Heart left ventricle (tissue), 16 donors: ENCODE results near the gene TLE4. TPM values are rescaled to one million over a fixed set of nuclear protein-coding genes. Genes with fewer than 3 reads are reported as not detected.

Experiments
- ATAC-seq, 4 donors: fragments of 200-7000 bp; cut with Tn5 transposase; one replicate each; pipeline ENCODE4 v1.9.1; 2020 to 2022; ENCODE audit warnings: moderate library complexity in 4 of 4, mild to moderate bottlenecking in 3 of 4, moderate number of reproducible peaks in 1 of 4
- DNase-seq, 5 donors: peaks; one replicate each; pipeline ENCODE4 v3.0.0-alpha.2; 2020
- H3K27ac ChIP-seq, 12 donors: fragments of 200-600 bp; sonication (generic) in 4 of 12; one replicate each; pipeline versions ENCODE4 v1.5.0 to v1.8.0; 2016 to 2022; ENCODE audit warnings: mild to moderate bottlenecking in 2 of 12
- H3K27me3 ChIP-seq, 9 donors: fragments of 200-600 bp; sonication (generic) in 2 of 9; one replicate each; pipeline versions ENCODE4 v1.5.1 to v1.8.0; 2016 to 2022; ENCODE audit warnings: mild to moderate bottlenecking in 3 of 9
- H3K36me3 ChIP-seq, 9 donors: fragments of 200-600 bp; sonication (generic) in 2 of 9; one replicate each; pipeline versions ENCODE4 v1.5.0 to v1.8.0; 2018 to 2022; ENCODE audit warnings: mild to moderate bottlenecking in 2 of 9
- H3K4me1 ChIP-seq, 12 donors: fragments of 200-600 bp; sonication (generic) in 4 of 12; one replicate each; pipeline versions ENCODE4 v1.5.0 to v1.8.0; 2016 to 2022; ENCODE audit warnings: mild to moderate bottlenecking in 3 of 12
- H3K4me3 ChIP-seq, 12 donors: fragments of 200-600 bp; sonication (generic) in 4 of 12; one replicate each; pipeline versions ENCODE4 v1.5.0 to v1.8.0; 2017 to 2022; ENCODE audit warnings: mild to moderate bottlenecking in 9 of 12, moderate library complexity in 4 of 12
- H3K9me3 ChIP-seq, 12 donors: fragments of 200-600 bp; sonication (generic) in 4 of 12; one replicate each; pipeline versions ENCODE4 v1.5.0 to v1.8.0; 2016 to 2022; ENCODE audit warnings: mild to moderate bottlenecking in 1 of 12
- CTCF ChIP-seq, 12 donors: fragments of 200-600 bp; sonication (generic) in 4 of 12; IDR thresholded peaks; one replicate each; pipeline versions ENCODE4 v1.5.0 to v1.8.0; 2018 to 2022; ENCODE audit warnings: antibody characterized with exemption in 12 of 12, mild to moderate bottlenecking in 5 of 12
- POLR2A ChIP-seq, 2 donors: fragments of 450-650 bp; IDR thresholded peaks; one replicate each; pipeline ENCODE4 v1.6.1; 2017; ENCODE audit warnings: antibody characterized with exemption in 2 of 2, mild to moderate bottlenecking in 2 of 2, moderate library complexity in 2 of 2
- WGBS, 4 donors: extraction: QIAGEN DNeasy Blood & Tissue Kit in 2 of 4; methylation state at CpG; one replicate each; pipeline versions ENCODE4 v1.1.5 to v1.1.7; 2013 to 2018; 5-methylcytosine and 5-hydroxymethylcytosine counted together
- intact Hi-C, 10 donors: fragments of 100-400 bp; cut with DNase I; formaldehyde crosslinking; loops; one replicate each; pipeline versions ENCODE4 v1.11.1 to v1.14.2; 2022
- polyA plus RNA-seq, 2 donors: library from polyadenylated mRNA; stranded (reverse); fragments of 200-250 nt; gene quantifications; one replicate each; pipeline ENCODE4 v1.2.3, GENCODE V29; 2013
- total RNA-seq, 9 donors: library from RNA; depleted of rRNA in 2 of 9; stranded (reverse); fragments of >200 nt in 2 of 9; fragmentation: NEBNext Ultra II Directional in 3 of 9; extraction: Animal tissue kit (Norgen Biotek cat#: 25700) in 3 of 9; gene quantifications; one replicate each; pipeline versions ENCODE4 v1.1.0 to v1.2.4, GENCODE V29; 2016 to 2023
- donor health status: ischemic (EF 13 %, LVEDD 7.1; RV severe dilation, severe dysfunction).
- donor health status: healthy with polysubstance abuse.
- donor health status: DM: no; HTN: yes; CAD: no.
- donor health status: DM: no; HTN: no; CAD: no.
- donor health status: ischemic (EF 25% LVEDD 6.9; RV normal size, moderate dysfunction).
- donor health status: ischemic (EF 25% LVEDD 5.7; RV mildly dilated, moderate dysfunction).
- donor health status: healthy.
- donor health status: DM: yes; HTN: yes; CAD: no.
- donor health status: ischemic (EF 35%, LVEDD 5.7; RV mildly dilated, moderate dysfunction).
- donor health status: nonischemic (EF 11% LVEDD 7.7; RV severe dilation, severe dysfunction).
- donor health status: DM: yes; HTN: yes; CAD: no.
- donor health status: PGD.
- donor health status: ischemic (EF 29% LVEDD 5.4; RV normal size, mild dysfunction).
- donor health status: nonischemic (EF 23%, LVEDD 6.1; RV moderate dilation, normal function).

TLE4 gene
- total and polyA plus RNA-seq, 11 donors, result 3.7 to 23.9 (median 13.8) TPM

- WGBS, 4 donors, result 90 to 100% (median 91%) methylated on average over 1 of the region's 1 CpG
- H3K9me3 ChIP-seq, result no peaks in the 10 kb centered on the region
- intact Hi-C loops, result no loop called here
These were observed 60.9 kb downstream of the TLE4 start for GRCh38 chr9:79632705-79633104.

GRCh38 chr9:79633558-79633957, 61.8 kb downstream of the TLE4 start:
- Histone ChIP-seq H3K4me1 (peaks cover 0 to 7% (median 0%) of the 10 kb centered on the region in 12 donors), H3K9me3 (peaks cover 0 to under 1% (median 0%) of the 10 kb centered on the region in 12 donors), H3K36me3 (peaks cover 0 to 3% (median 0%) of the 10 kb centered on the region in 9 donors), H3K27me3 (no peaks in the 10 kb centered on the region), H3K4me3 (no peak overlapping the region), H3K27ac (no peak overlapping the region)
- TF ChIP-seq POLR2A (IDR thresholded peaks at IDR 0.05), result no peak
- TF ChIP-seq CTCF (IDR thresholded peaks at IDR 0.05), result no peak
- WGBS, 4 donors, result 85 to 96% (median 86%) methylated on average over 3 of the region's 3 CpGs
- DNase-seq, result no peak
- intact Hi-C loops, result no loop called here
- ATAC-seq, result no peak

More at GRCh38 chr9:79632705-79633104, 60.9 kb downstream of the TLE4 start:
- Histone ChIP-seq H3K27me3 (no peaks in the 10 kb centered on the region), H3K36me3 (peaks cover 0 to 3% (median 0%) of the 10 kb centered on the region in 9 donors), H3K27ac (no peak overlapping the region), H3K4me1 (peaks cover 0 to 7% (median 0%) of the 10 kb centered on the region in 12 donors), H3K4me3 (no peak overlapping the region)
- no peak for DNase-seq
- TF ChIP-seq CTCF (IDR thresholded peaks at IDR 0.05) (no peak), POLR2A (IDR thresholded peaks at IDR 0.05) (no peak)
- no peak for ATAC-seq

- peaks cover 0 to 16% (median 0%) of the 10 kb centered on the region in 12 donors for H3K4me1 ChIP-seq
- peaks cover 0 to 7% (median 0%) of the 10 kb centered on the region in 12 donors for H3K9me3 ChIP-seq
- H3K4me3 ChIP-seq, result no peak overlapping the region
- WGBS, 4 donors, result 81 to 89% (median 83%) methylated on average over 2 of the region's 2 CpGs
- no peak for ATAC-seq
- no peak for DNase-seq
- H3K36me3 ChIP-seq, result peaks cover 0 to 3% (median 0%) of the 10 kb centered on the region in 9 donors
- H3K27me3 ChIP-seq, result no peaks in the 10 kb centered on the region
- TF ChIP-seq POLR2A (IDR thresholded peaks at IDR 0.05) (no peak), CTCF (IDR thresholded peaks at IDR 0.05) (no peak)
- intact Hi-C loops, result no loop called here
- no peak overlapping the region for H3K27ac ChIP-seq
These were observed 65.6 kb downstream of the TLE4 start for GRCh38 chr9:79637177-79637925.

GRCh38 chr9:79638806-79639205, 67.0 kb downstream of the TLE4 start:
- no peak overlapping the region for H3K27ac ChIP-seq
- DNase-seq, result no peak
- no peak for TF ChIP-seq POLR2A (IDR thresholded peaks at IDR 0.05)
- no peak for TF ChIP-seq CTCF (IDR thresholded peaks at IDR 0.05)
- 87 to 97% (median 94%) methylated on average over 2 of the region's 2 CpGs for WGBS, 4 donors
- peaks cover 0 to 7% (median 0%) of the 10 kb centered on the region in 12 donors for H3K9me3 ChIP-seq
- peaks cover 0 to 10% (median 0%) of the 10 kb centered on the region in 12 donors for H3K4me1 ChIP-seq
- no peak for ATAC-seq
- intact Hi-C loops, result no loop called here
- H3K27me3 ChIP-seq, result no peaks in the 10 kb centered on the region
- no peak overlapping the region for H3K4me3 ChIP-seq
- H3K36me3 ChIP-seq, result peaks cover 0 to 3% (median 0%) of the 10 kb centered on the region in 9 donors
